ENCODE measurements around the gene AIFM2. TPM values are rescaled to one million over a fixed set of nuclear protein-coding genes. Genes with fewer than 3 reads are reported as not detected.
"Not testable (repeated sequence)": the region's sequence is repeated elsewhere in the genome, so short reads cannot be mapped to it uniquely, and the experiment has no call there.

AIFM2 gene
- 20.2 TPM for total RNA-seq
- long read RNA-seq, transcript AIFM2-201 (9 exons, 3,243 nt) = major isoform, 19 of 33 reads
- long read RNA-seq, transcript AIFM2-204 (9 exons, 3,247 nt) = minor isoform, 5 of 33 reads
- long read RNA-seq, partial matches to known transcripts = 1 of 33 reads
- long read RNA-seq, other reads (novel, unspliced or antisense) = 8 of 33 reads

DNA sequence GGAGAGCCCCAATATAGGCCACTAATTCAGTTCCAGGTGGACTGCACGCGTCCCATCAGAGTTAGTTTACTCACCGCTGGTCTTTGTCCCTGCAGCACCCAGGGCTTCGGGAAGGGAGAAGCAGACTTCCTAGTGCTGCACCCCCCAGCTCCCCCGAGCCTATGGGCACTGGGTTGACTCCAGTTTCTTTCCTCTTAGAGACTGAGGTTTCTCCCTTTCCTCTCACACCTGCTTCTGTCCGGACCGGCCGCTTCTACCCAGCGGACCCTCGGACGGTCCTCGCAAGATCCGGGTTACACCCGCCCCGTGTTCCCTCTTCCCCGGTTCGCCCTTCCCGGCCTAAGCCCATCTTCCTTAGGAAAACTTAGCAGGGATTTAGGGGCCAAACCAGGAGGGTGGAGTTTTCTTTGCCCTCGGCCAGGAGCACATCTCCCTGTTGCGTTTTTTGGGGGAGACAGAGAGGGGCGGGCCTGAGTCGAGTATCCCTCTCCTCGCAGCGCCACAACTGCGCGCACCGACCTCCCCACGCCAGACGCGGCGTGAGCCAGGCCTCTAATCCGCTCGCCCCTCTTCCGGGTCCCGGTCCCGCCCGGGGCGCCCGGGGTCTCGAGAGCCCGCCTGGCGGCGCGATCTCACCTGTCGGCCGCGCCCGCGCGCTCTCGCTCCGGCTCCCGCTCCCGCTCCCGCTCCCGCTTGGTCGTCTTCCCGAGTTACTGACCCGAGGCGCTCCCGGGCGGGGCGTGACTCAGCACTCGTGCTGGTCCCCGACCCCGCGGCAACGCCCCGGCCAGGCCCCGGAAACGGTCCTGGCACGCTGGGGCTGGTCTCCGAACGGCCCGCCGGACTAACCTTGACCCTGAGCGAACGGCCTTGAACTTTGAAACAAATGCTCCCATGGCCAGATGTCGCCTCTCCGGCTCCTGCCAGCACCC, at the start of gene AIFM2:
Gene AIFM2, minus strand, starts transcription at position 728 of the 932 bp plus-strand sequence. CDS start 8,741 bp downstream, outside the sequence.
- intact Hi-C loops (cut with DNase I) = no loop called here

DNA sequence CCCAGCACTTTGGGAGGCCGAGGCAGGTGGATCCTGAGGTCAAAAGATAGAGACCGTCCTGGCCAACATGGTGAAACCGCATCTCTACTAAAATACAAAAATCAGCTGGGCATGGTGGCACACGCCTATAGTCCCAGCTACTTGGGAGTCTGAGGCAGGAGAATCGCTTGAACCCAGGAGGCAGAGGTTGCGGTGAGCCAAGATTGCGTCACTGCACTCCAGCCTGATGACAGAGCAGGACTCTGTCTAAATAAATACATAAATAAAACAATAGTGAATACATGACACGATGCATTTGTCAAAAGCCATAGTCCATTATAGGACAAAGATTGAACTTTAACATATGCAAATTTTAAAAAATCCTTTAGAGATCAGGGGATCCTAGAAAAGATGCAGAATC, 46.6 kb upstream of the AIFM2 start:
- DNase-seq (ENCODE audit: missing footprints); ATAC-seq; intact Hi-C loops (cut with DNase I): not testable (repeated sequence)

More for the DNA sequence above, at the start of gene AIFM2:
- ATAC-seq (peak; percentile 86), DNase-seq (ENCODE audit: missing footprints) (peak; percentile 91)

DNA sequence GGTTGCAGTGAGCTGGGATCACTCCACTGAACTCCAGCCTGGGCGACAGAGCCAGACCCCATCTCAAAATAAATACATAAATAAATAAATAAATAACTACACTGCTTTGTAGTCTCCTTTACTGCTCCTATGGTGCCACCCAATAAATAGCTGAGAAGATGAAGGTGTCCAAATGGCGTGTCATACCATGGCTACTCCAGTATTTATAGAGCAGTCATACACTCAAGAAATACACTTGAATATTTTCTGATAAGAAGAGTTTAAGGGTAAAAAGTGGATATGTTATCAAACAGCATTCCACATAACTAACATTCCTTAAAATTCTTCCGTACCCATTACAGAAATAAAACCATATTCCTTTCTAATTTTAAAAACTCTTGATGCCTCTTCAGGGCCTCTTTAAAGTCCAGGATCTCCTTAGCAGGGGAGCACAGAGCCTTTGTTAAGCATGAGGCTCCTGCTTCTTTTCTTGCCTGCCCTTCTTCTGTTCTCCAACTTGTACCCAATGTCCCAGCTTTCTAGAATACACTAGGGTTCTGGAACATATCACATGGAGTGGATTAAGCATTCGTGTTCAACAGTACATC, 45.6 kb upstream of the AIFM2 start:
- no peak for ATAC-seq
- intact Hi-C loops (cut with DNase I) = no loop called here
- no peak for DNase-seq (ENCODE audit: missing footprints)

DNA sequence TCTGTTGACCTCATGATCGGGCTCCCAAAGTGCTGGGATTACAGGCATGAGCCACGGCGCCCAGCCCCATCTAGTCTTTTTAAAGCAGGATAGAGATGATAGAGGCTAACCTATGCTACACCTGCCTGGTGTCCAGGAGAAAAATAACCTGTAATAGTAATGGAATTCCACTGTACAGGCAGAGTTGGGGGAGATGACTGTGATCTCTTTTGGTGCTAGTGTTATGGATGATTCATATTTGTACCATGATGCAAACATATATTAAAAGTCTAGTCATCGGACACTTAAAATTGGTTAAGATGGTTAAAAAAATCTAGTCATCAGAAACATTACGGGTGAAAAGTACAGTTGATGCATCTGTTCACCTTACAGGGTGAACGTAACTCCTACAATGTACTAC, 43.8 kb upstream of the AIFM2 start:
- DNase-seq (ENCODE audit: missing footprints) = no peak
- no peak for ATAC-seq
- intact Hi-C loops (cut with DNase I) = no loop called here

DNA sequence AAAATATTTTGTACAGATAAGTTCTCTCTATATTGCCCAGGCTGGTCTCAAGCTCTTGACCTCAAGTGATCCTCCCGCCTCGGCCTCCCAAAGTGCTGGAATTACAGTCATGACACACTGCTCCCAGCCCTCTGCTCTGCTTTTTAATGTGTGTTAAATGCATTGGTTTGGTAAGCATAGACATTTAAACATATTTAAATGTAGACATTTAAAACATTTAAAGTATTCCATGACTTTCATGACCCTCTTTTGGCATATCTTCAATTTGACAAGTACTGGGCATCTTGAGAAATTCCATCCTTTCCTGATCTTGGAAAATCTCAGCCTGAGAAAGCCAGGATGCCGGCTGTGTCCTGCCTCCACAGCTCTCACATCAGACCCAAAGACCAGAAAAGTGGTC, 42.9 kb upstream of the AIFM2 start:
- ATAC-seq = no peak
- intact Hi-C loops (cut with DNase I) = no loop called here
- no peak for DNase-seq (ENCODE audit: missing footprints)

DNA sequence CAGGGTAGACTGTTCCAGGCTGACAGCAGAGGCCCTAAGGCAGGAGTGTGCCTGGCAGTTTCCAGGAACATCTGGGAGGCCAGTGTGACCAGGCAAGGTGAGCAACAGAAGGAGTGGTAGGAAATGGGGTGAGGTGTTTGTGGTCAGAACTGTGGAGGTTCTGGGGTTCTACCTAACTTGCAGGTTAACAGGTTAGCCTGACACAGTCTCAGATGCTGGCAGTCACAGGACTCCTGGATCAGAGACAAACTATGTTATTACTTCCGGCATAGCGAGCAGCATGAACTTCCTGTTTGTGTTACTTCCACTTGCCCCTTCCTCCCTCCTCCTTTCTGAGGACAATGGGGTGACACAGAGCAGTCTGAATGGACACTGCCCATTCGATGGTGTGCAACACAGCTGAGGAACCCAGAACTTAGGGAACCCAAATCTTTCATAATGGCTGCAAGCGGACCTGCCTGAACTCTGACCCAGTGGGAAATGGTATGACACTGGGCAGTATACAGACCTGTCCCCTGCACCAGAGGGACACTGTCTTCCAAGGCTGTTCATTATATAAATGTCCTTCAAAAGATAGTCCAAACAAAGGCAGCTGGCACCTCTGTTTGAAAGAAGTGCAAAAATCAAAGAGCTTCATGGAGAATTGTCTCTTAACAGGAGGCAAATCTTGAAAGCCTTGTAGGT, 41.6 kb upstream of the AIFM2 start:
- DNase-seq (ENCODE audit: missing footprints) = no peak

DNA sequence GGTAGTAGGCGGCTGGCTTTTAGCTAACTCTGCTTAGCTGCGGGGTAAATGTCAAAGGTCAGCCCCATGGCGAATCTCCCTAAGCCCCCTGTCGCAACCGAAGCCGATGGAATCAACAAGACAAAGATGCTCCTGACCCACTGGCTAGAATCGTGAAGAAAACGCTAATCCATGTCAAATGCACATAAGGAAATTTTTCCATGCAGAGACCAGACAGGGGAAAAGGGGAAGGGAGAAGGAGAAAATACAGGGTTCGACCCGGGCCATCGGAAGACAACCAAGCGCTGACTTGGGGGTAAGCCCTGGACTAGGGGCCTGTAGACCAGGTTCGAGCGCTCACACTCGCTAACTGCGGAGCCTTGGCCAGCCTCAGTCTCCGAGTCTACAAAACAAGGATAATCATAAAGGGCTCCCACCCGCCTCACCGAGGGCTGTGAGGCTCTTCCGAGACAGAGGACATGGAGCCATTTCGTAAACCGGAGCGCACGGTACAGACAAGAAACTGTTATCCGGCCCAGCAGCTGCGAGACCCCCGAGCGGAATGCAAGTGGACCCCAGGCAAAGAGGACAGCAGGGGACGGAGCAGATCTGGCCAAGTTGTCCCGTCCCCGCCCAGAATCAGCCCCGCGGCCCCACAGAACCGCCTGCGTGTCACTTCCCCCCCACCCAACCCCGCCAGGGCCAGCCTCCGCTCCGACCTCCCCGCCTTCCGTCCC, 37.2 kb upstream of the AIFM2 start:
- no peak for ATAC-seq
- intact Hi-C loops (cut with DNase I) = no loop called here
- no peak for DNase-seq (ENCODE audit: missing footprints)

More for the DNA sequence above, 41.6 kb upstream of the AIFM2 start:
- no peak for ATAC-seq
- intact Hi-C loops (cut with DNase I) = no loop called here

DNA sequence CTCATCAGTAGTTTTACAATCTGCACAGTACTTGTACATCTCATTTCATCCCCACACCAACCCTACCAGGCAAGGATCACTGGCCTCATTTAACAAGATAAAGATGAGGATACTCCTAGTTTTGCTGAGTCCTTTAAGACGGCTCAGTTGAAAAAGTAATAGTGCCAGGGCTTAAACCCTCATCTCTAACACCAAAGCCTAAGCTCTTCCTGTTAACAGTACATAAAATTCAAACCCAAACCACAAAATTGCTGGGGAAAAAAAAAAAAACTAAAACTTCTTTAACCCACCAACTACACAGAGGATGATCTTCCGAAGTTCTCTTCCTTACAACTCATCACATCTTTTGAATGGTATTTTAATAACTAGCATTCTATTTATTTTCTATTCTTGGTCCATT, 36.4 kb upstream of the AIFM2 start:
- DNase-seq (ENCODE audit: missing footprints) (no peak), ATAC-seq (no peak)
- intact Hi-C loops (cut with DNase I) = no loop called here

DNA sequence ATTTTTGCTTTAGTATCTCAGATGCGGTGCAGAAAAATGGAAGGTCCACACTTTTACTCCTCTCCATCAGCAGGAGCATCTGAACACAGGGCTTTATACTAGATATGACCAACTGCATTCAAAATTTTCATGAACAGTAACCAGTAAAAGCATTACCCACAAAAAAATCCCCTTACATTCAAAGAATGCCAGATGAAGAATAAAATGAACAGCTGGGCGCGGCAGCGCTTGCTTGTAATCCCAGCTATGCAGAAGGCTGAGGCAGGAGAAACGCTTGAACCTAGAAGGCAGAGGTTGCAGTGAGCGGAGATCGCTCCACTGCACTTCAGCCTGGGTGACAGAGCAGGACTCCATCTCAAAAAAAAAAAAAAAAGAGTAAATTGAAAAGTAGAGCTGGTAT, 34.6 kb upstream of the AIFM2 start:
- no peak for DNase-seq (ENCODE audit: missing footprints)
- no peak for ATAC-seq
- intact Hi-C loops (cut with DNase I) = no loop called here

DNA sequence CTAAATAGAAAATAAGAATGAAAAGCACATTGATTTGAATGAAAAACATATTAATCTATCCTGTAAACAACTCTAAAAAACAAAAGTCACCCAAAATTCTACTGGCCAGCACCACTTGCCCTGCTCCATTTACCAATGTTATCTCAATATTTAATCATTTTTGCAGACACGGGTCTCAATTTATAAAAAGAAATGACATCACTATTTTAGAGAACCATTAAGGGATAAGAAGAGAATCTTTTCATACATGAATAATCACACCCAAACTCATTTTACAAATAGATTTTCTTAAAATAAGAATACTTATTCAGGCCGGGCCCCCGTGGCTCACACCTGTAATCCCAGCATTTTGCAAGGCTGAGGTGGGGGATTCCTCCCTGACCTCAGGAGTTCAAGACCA, 33.8 kb upstream of the AIFM2 start:
- DNase-seq (ENCODE audit: missing footprints) = no peak
- no peak for ATAC-seq
- intact Hi-C loops (cut with DNase I) = no loop called here

DNA sequence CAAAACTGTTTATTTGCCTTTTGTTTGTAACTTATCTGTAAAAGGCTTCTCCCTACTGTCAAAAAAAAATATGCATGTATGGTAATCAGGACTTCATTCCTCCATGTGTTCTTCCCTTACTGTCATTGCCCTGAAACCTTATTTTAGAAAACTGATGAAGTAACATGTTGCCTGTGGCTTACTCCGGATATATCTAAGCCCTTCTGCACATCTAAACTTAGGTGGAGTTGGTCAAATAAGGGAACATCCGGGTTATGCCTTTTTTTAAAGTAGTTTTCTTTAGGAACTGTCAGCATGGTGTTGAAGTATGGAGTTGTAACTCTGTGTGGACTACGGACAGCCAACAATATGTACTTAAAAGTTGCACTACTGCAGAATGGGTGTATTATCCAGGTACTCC, 31.5 kb upstream of the AIFM2 start:
- ATAC-seq (no peak), DNase-seq (ENCODE audit: missing footprints) (no peak)
- intact Hi-C loops (cut with DNase I) = no loop called here

DNA sequence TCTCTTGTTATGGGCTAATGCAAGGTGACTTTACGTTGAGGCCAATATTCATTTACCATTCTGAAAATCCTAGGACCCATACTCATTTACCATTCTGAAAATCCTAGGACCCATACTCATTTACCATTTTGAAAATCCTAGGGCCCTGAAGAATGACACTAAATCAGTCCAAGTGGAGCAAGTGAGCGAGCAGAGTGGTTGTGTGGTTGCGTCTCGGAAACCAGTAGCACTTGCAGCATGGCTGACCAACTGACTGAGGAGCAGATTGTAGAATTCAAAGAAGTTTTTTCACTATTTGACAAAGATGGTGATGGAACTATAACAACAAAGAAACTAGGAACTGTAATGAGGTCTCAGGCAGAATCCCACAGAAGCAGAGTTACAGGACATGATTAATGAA, 30.8 kb upstream of the AIFM2 start:
- DNase-seq (ENCODE audit: missing footprints) (no peak), ATAC-seq (no peak)
- intact Hi-C loops (cut with DNase I) = no loop called here

DNA sequence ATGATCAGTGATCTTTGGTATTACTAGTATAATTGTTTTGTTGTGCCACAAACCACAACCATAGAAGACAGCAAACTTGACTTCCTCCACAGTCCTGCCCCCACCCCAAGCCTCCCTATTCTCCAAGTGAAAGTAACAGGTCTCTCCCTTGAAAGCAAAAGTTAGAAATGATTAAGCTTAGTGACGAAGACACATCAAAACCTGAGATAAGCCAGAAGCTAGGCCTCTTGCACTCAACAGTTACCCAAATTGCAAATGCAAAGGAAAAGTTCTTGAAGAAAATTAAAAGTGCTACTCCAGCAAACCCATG, 30.2 kb upstream of the AIFM2 start:
- DNase-seq (ENCODE audit: missing footprints) (no peak), ATAC-seq (no peak)
- intact Hi-C loops (cut with DNase I) = no loop called here

DNA sequence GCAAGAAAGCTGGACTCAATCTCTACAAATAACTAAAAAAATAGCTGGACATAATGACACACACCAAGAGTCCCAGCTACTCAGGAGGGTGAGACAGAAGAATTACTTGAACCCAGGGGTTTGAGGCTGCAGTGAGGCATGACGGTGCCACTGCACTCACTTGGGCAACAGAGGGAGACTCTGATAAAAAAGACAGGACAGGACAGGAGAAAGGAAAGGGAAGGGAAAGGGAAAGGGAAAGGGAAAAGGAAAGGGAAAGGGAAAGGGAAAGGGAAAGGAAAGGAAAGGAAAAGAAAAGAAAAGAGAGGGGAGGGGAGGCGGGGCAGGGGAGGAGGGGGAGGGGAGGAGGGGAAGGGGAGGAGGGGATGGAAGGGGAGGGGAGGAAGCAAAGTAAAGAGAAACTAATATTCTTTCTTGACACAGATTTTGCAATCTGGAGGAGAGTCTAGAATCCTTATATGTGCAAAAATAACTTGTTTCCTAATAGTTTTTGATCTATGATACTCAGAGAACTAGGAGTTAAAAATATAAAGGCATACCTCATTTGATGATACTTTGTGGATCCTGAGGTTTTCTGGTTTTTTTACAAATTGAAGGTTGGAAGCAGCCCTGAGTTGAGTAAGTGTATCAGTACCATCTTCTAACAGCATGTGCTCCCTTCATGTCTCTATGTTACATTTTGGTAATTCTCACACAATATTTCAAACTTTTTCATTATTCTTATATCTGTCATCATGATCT, 29.7 kb upstream of the AIFM2 start:
- DNase-seq (ENCODE audit: missing footprints) (no peak), ATAC-seq (no peak)
- intact Hi-C loops (cut with DNase I) = no loop called here

DNA sequence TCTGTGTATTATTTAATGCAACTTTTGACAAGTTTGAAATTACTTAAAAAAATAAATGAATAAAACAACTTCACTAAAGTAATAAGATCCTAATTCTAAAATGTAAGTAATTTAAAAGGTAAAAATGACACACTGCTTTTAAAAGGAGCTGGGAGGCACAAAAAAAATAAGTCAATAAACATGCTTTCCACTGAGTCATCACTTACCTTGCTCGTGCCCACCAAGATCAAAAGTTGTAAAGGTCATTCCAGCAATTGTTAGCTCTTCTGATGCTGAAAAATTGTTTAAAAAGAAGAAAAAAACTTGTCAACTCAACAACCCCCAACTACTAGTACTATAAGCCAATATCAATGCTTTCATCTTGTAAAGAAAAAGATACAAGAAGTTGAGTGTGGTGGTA, 28.2 kb upstream of the AIFM2 start:
- ATAC-seq = no peak
- intact Hi-C loops (cut with DNase I) = no loop called here
- no peak for DNase-seq (ENCODE audit: missing footprints)

DNA sequence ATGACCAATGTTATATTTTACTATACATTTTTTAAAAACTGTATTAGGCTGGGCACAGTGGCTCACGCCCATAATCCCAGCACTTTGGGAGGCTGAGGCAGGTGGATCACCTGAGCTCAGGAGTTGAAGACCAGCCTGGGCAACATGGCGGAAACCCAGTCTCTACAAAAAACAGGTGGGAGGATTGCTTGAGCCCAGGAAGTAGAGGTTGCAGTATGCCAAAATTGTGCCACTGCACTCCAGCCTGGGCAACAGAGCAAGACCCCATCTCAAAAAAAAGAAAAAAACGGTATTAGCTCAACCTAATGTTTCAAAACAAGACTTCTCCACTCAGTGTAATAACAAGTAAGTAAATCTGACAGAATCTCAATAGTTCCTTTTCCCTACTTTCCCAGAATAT, 26.7 kb upstream of the AIFM2 start:
- ATAC-seq; intact Hi-C loops (cut with DNase I); DNase-seq (ENCODE audit: missing footprints): not testable (repeated sequence)

DNA sequence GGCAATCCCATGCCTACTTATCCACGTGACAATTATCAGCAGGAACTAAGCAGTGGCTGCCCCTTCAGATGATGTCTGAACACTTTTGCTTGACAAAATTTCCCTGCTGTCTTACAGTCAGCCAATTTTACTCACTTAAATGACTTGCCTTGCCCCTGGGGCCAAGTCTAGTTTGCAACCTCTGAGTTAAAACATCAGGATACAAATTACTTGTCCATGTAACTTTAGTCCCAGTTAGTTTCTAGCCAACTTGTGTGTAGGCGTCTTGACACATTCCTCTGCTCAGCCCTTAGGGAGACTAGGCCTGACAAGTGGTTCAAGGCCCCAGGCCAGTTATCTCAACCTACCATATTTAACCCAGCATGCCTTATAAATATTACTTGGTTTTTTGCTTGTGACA, 25.5 kb upstream of the AIFM2 start:
- ATAC-seq (peak; percentile 71), DNase-seq (ENCODE audit: missing footprints) (no peak)
- intact Hi-C loops (cut with DNase I) = no loop called here

DNA sequence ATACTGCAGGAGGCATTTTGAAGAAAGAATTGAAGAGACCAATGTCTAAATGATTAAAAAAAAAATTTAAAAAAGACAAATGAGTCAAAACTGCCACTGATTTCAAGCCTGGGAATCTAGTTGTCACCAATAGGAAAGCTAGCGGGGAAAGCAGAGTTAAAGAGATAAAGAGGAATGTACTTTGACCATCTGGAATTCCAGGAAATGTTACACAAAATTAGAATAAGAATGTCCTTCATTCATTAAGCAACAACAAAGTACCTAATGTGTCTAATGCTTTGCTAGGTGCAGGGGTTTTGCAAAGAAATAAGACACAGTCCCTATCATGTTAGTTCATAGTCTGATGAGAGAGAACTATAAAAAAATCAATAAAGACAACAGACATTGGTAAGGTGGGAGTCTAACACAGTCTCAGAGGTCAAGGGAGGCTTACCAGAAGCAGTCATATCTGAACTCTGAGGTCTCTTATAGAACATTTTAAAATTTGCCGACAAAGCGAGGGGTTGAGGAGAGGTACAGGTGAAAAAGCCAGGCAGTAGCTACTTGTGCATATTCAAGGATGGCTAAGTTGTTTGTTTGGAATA, 22.7 kb upstream of the AIFM2 start:
- DNase-seq (ENCODE audit: missing footprints) (no peak), ATAC-seq (no peak)
- intact Hi-C loops (cut with DNase I) = no loop called here
